Measurements from ENCODE around the gene TMEM25.
"Not testable (repeated sequence)": the region's sequence is repeated elsewhere in the genome, so short reads cannot be mapped to it uniquely, and the experiment has no call there.

TMEM25 gene

GRCh38 chr11:118530683-118531596, at the start of gene TMEM25:
TSS of gene TMEM25 (plus strand) at chr11:118531192. CDS start at chr11:118531802, 610 bp downstream.
- Histone ChIP-seq H3K27ac (ENCODE audit: low read length) (peak within 1 kb of the TSS; percentile 53), H3K9ac (ENCODE audit: low read length in 2 of 2) (peak within 1 kb of the TSS; percentile 52 to 71), H3K27me3 (ENCODE audit: control insufficient read depth in 1 of 2, insufficient read depth in 2 of 2, low read length in 2 of 2) (no peaks in the 10 kb centered on the region), H3K36me3 (ENCODE audit: control insufficient read depth in 2 of 2, insufficient read depth in 2 of 2, low read length in 2 of 2) (peaks cover 0 to 12% of the 10 kb centered on the region in 2 donors), H3K4me3 (ENCODE audit: low read length in 2 of 2) (peak within 1 kb of the TSS; percentile 75 to 81), H3K9me3 (ENCODE audit: control insufficient read depth in 2 of 2, low read length in 2 of 2) (no peaks in the 10 kb centered on the region), H3K4me1 (ENCODE audit: control insufficient read depth, insufficient read depth, low read length) (peaks cover 35% of the 10 kb centered on the region)

GRCh38 chr11:118481238-118481637, 49.8 kb upstream of the TMEM25 start:
- not testable (repeated sequence) for H3K27me3 ChIP-seq (ENCODE audit: control insufficient read depth in 1 of 2, insufficient read depth in 2 of 2, low read length in 2 of 2); H3K9ac ChIP-seq (ENCODE audit: low read length in 2 of 2); H3K4me3 ChIP-seq (ENCODE audit: low read length in 2 of 2); H3K4me1 ChIP-seq (ENCODE audit: control insufficient read depth, insufficient read depth, low read length); H3K9me3 ChIP-seq (ENCODE audit: control insufficient read depth in 2 of 2, low read length in 2 of 2); H3K27ac ChIP-seq (ENCODE audit: low read length)
- H3K36me3 ChIP-seq (ENCODE audit: control insufficient read depth in 2 of 2, insufficient read depth in 2 of 2, low read length in 2 of 2) = peaks cover 57 to 59% of the 10 kb centered on the region in 2 donors

GRCh38 chr11:118484405-118484804, 46.6 kb upstream of the TMEM25 start:
- Histone ChIP-seq H3K9me3 (ENCODE audit: control insufficient read depth in 2 of 2, low read length in 2 of 2) (no peaks in the 10 kb centered on the region), H3K27ac (ENCODE audit: low read length) (no peak overlapping the region), H3K9ac (ENCODE audit: low read length in 2 of 2) (no peak overlapping the region), H3K4me3 (ENCODE audit: low read length in 2 of 2) (no peak overlapping the region), H3K36me3 (ENCODE audit: control insufficient read depth in 2 of 2, insufficient read depth in 2 of 2, low read length in 2 of 2) (peaks cover 43 to 44% of the 10 kb centered on the region in 2 donors), H3K4me1 (ENCODE audit: control insufficient read depth, insufficient read depth, low read length) (no peaks in the 10 kb centered on the region), H3K27me3 (ENCODE audit: control insufficient read depth in 1 of 2, insufficient read depth in 2 of 2, low read length in 2 of 2) (no peaks in the 10 kb centered on the region)

- H3K9me3 ChIP-seq (ENCODE audit: control insufficient read depth in 2 of 2, low read length in 2 of 2) = no peaks in the 10 kb centered on the region
Observed at GRCh38 chr11:118485273-118485672, 45.7 kb upstream of the TMEM25 start.

GRCh38 chr11:118488480-118489109, 42.4 kb upstream of the TMEM25 start:
- Histone ChIP-seq H3K9ac (ENCODE audit: low read length in 2 of 2) (no peak overlapping the region), H3K27ac (ENCODE audit: low read length) (no peak overlapping the region), H3K4me1 (ENCODE audit: control insufficient read depth, insufficient read depth, low read length) (no peaks in the 10 kb centered on the region), H3K27me3 (ENCODE audit: control insufficient read depth in 1 of 2, insufficient read depth in 2 of 2, low read length in 2 of 2) (no peaks in the 10 kb centered on the region), H3K36me3 (ENCODE audit: control insufficient read depth in 2 of 2, insufficient read depth in 2 of 2, low read length in 2 of 2) (peaks cover 39 to 48% of the 10 kb centered on the region in 2 donors), H3K4me3 (ENCODE audit: low read length in 2 of 2) (no peak overlapping the region), H3K9me3 (ENCODE audit: control insufficient read depth in 2 of 2, low read length in 2 of 2) (no peaks in the 10 kb centered on the region)

More at GRCh38 chr11:118485273-118485672, 45.7 kb upstream of the TMEM25 start:
- Histone ChIP-seq H3K27me3 (ENCODE audit: control insufficient read depth in 1 of 2, insufficient read depth in 2 of 2, low read length in 2 of 2) (no peaks in the 10 kb centered on the region), H3K36me3 (ENCODE audit: control insufficient read depth in 2 of 2, insufficient read depth in 2 of 2, low read length in 2 of 2) (peaks cover 45 to 49% of the 10 kb centered on the region in 2 donors), H3K9ac (ENCODE audit: low read length in 2 of 2) (no peak overlapping the region), H3K4me3 (ENCODE audit: low read length in 2 of 2) (no peak overlapping the region), H3K4me1 (ENCODE audit: control insufficient read depth, insufficient read depth, low read length) (no peaks in the 10 kb centered on the region), H3K27ac (ENCODE audit: low read length) (no peak overlapping the region)

- Histone ChIP-seq H3K4me1 (ENCODE audit: control insufficient read depth, insufficient read depth, low read length) (no peaks in the 10 kb centered on the region), H3K4me3 (ENCODE audit: low read length in 2 of 2) (no peak overlapping the region), H3K9me3 (ENCODE audit: control insufficient read depth in 2 of 2, low read length in 2 of 2) (no peaks in the 10 kb centered on the region), H3K27ac (ENCODE audit: low read length) (no peak overlapping the region), H3K9ac (ENCODE audit: low read length in 2 of 2) (no peak overlapping the region), H3K36me3 (ENCODE audit: control insufficient read depth in 2 of 2, insufficient read depth in 2 of 2, low read length in 2 of 2) (peaks cover 42 to 51% of the 10 kb centered on the region in 2 donors), H3K27me3 (ENCODE audit: control insufficient read depth in 1 of 2, insufficient read depth in 2 of 2, low read length in 2 of 2) (no peaks in the 10 kb centered on the region)
Observed at GRCh38 chr11:118491041-118491440, 40.0 kb upstream of the TMEM25 start.

- Histone ChIP-seq H3K36me3 (ENCODE audit: control insufficient read depth in 2 of 2, insufficient read depth in 2 of 2, low read length in 2 of 2) (peaks cover 73 to 74% of the 10 kb centered on the region in 2 donors), H3K9me3 (ENCODE audit: control insufficient read depth in 2 of 2, low read length in 2 of 2) (no peaks in the 10 kb centered on the region)
Observed at GRCh38 chr11:118497831-118498230, 33.2 kb upstream of the TMEM25 start.

GRCh38 chr11:118503216-118503615, 27.8 kb upstream of the TMEM25 start:
- no peak overlapping the region for H3K27ac ChIP-seq (ENCODE audit: low read length)
- H3K4me3 ChIP-seq (ENCODE audit: low read length in 2 of 2) = no peak overlapping the region
- no peaks in the 10 kb centered on the region for H3K4me1 ChIP-seq (ENCODE audit: control insufficient read depth, insufficient read depth, low read length)
- no peak overlapping the region for H3K9ac ChIP-seq (ENCODE audit: low read length in 2 of 2)
- no peaks in the 10 kb centered on the region for H3K27me3 ChIP-seq (ENCODE audit: control insufficient read depth in 1 of 2, insufficient read depth in 2 of 2, low read length in 2 of 2)
- no peaks in the 10 kb centered on the region for H3K9me3 ChIP-seq (ENCODE audit: control insufficient read depth in 2 of 2, low read length in 2 of 2)
- peaks cover 81% of the 10 kb centered on the region in 2 donors for H3K36me3 ChIP-seq (ENCODE audit: control insufficient read depth in 2 of 2, insufficient read depth in 2 of 2, low read length in 2 of 2)

More at GRCh38 chr11:118497831-118498230, 33.2 kb upstream of the TMEM25 start:
- Histone ChIP-seq H3K4me1 (ENCODE audit: control insufficient read depth, insufficient read depth, low read length) (no peaks in the 10 kb centered on the region), H3K27me3 (ENCODE audit: control insufficient read depth in 1 of 2, insufficient read depth in 2 of 2, low read length in 2 of 2) (no peaks in the 10 kb centered on the region), H3K27ac (ENCODE audit: low read length) (no peak overlapping the region), H3K9ac (ENCODE audit: low read length in 2 of 2) (no peak overlapping the region), H3K4me3 (ENCODE audit: low read length in 2 of 2) (no peak overlapping the region)

- Histone ChIP-seq H3K4me1 (ENCODE audit: control insufficient read depth, insufficient read depth, low read length) (no peaks in the 10 kb centered on the region), H3K4me3 (ENCODE audit: low read length in 2 of 2) (no peak overlapping the region), H3K9ac (ENCODE audit: low read length in 2 of 2) (no peak overlapping the region), H3K27ac (ENCODE audit: low read length) (no peak overlapping the region), H3K36me3 (ENCODE audit: control insufficient read depth in 2 of 2, insufficient read depth in 2 of 2, low read length in 2 of 2) (peaks cover 51 to 75% of the 10 kb centered on the region in 2 donors), H3K27me3 (ENCODE audit: control insufficient read depth in 1 of 2, insufficient read depth in 2 of 2, low read length in 2 of 2) (no peaks in the 10 kb centered on the region), H3K9me3 (ENCODE audit: control insufficient read depth in 2 of 2, low read length in 2 of 2) (no peaks in the 10 kb centered on the region)
Observed at GRCh38 chr11:118511601-118512000, 19.4 kb upstream of the TMEM25 start.

GRCh38 chr11:118514103-118514502, 16.9 kb upstream of the TMEM25 start:
- H3K4me1 ChIP-seq (ENCODE audit: control insufficient read depth, insufficient read depth, low read length) = no peaks in the 10 kb centered on the region

More at GRCh38 chr11:118514103-118514502, 16.9 kb upstream of the TMEM25 start:
- Histone ChIP-seq H3K36me3 (ENCODE audit: control insufficient read depth in 2 of 2, insufficient read depth in 2 of 2, low read length in 2 of 2) (peaks cover 43 to 71% of the 10 kb centered on the region in 2 donors), H3K9ac (ENCODE audit: low read length in 2 of 2) (no peak overlapping the region), H3K27me3 (ENCODE audit: control insufficient read depth in 1 of 2, insufficient read depth in 2 of 2, low read length in 2 of 2) (no peaks in the 10 kb centered on the region), H3K27ac (ENCODE audit: low read length) (no peak overlapping the region), H3K9me3 (ENCODE audit: control insufficient read depth in 2 of 2, low read length in 2 of 2) (no peaks in the 10 kb centered on the region), H3K4me3 (ENCODE audit: low read length in 2 of 2) (no peak overlapping the region)
